ENCODE data around the gene LKAAEAR1.
A peak's percentile ranks its signal among the peaks of the same experiment; 100 is the strongest.
"Not testable (repeated sequence)": the region's sequence is repeated elsewhere in the genome, so short reads cannot be mapped to it uniquely, and the experiment has no call there.

LKAAEAR1 gene

GRCh38 chr20:64096535-64096934 is 12.3 kb upstream of the LKAAEAR1 start:
- DNase-seq, result no peak

GRCh38 chr20:64095927-64096326 is 11.7 kb upstream of the LKAAEAR1 start:
- DNase-seq, result no peak

- DNase-seq, result no peak
Observed at GRCh38 chr20:64095455-64095854, 11.3 kb upstream of the LKAAEAR1 start.

GRCh38 chr20:64093013-64093503 is 8.9 kb upstream of the LKAAEAR1 start:
- no peak for DNase-seq

- no peak for DNase-seq
Observed at GRCh38 chr20:64092258-64093012, 8.2 kb upstream of the LKAAEAR1 start.

- DNase-seq, result no peak
Observed at GRCh38 chr20:64091770-64092169, 7.6 kb upstream of the LKAAEAR1 start.

GRCh38 chr20:64091340-64091739 is 7.1 kb upstream of the LKAAEAR1 start:
- DNase-seq, result no peak

- DNase-seq, result no peak
Observed at GRCh38 chr20:64090165-64090564, 6.0 kb upstream of the LKAAEAR1 start.

- DNase-seq, result not testable (repeated sequence)
Observed at GRCh38 chr20:64088586-64088985, 4.4 kb upstream of the LKAAEAR1 start.

- DNase-seq, result not testable (repeated sequence)
Observed at GRCh38 chr20:64087226-64087825, 3.1 kb upstream of the LKAAEAR1 start.

GRCh38 chr20:64086801-64087200 is 2.6 kb upstream of the LKAAEAR1 start:
- DNase-seq, result no peak

GRCh38 chr20:64084685-64085152 is 521 bp upstream of the LKAAEAR1 start:
- DNase-seq, result no peak

GRCh38 chr20:64083378-64083803 is 807 bp downstream of the LKAAEAR1 start:
- peak; percentile 62 for DNase-seq

- no peak for DNase-seq
Observed at GRCh38 chr20:64082820-64083377, 1.3 kb downstream of the LKAAEAR1 start.

GRCh38 chr20:64082126-64082731 is 2.0 kb downstream of the LKAAEAR1 start:
- DNase-seq, result no peak

GRCh38 chr20:64081624-64081964 is 2.6 kb downstream of the LKAAEAR1 start:
- DNase-seq, result no peak

- DNase-seq, result no peak
Observed at GRCh38 chr20:64080813-64081623, 3.2 kb downstream of the LKAAEAR1 start.

GRCh38 chr20:64080013-64080812 is 4.0 kb downstream of the LKAAEAR1 start, which contains the start of gene OPRL1:
Gene OPRL1 (plus strand): TSS chr20:64080082. CDS start chr20:64092721, 12,639 bp downstream.
- no peak for DNase-seq

GRCh38 chr20:64079273-64080012 is 4.8 kb downstream of the LKAAEAR1 start, which contains the start of gene RGS19:
Gene RGS19 (minus strand): TSS chr20:64079518. CDS start chr20:64076886, 2,632 bp downstream.
- no peak for DNase-seq

GRCh38 chr20:64078934-64079272 is 5.3 kb downstream of the LKAAEAR1 start:
- DNase-seq, result no peak
